ENCODE results near the gene HLF.

GRCh38 chr17:55330344-55330933 lies 65.7 kb downstream of the HLF start:
- TF ChIP-seq POLR2A (IDR thresholded peaks at IDR 0.05; ENCODE audit: low read depth, low read length) (no peak), CTCF (conservative IDR thresholded peaks at IDR 0.05; ENCODE audit: low read depth, low read length) (no peak), ELK1 (IDR thresholded peaks at IDR 0.05; ENCODE audit: borderline replicate concordance, low read depth, low read length) (no peak), USF2 (IDR thresholded peaks at IDR 0.05; ENCODE audit: low read depth, low read length) (no peak), CEBPB (IDR thresholded peaks at IDR 0.05; ENCODE audit: low read depth, low read length) (no peak), FOS (IDR thresholded peaks at IDR 0.05; ENCODE audit: low read depth, low read length) (no peak), SMC3 (IDR thresholded peaks at IDR 0.05; ENCODE audit: low read depth, low read length) (no peak), RAD21 (IDR thresholded peaks at IDR 0.05; ENCODE audit: low read length) (no peak), MXI1 (IDR thresholded peaks at IDR 0.05; ENCODE audit: borderline replicate concordance, low read depth, low read length) (no peak), MAFK (IDR thresholded peaks at IDR 0.05; ENCODE audit: low read depth, low read length) (no peak), MAZ (IDR thresholded peaks at IDR 0.05; ENCODE audit: borderline replicate concordance, low read depth, low read length) (no peak)

Measured in IMR-90 (cell line).